ENCODE results near the gene SUCO. TPM values are rescaled to one million over a fixed set of nuclear protein-coding genes. Genes with fewer than 3 reads are reported as not detected.

SUCO gene
- total RNA-seq, 1 donor from 2014 or later = 81.2 TPM

- H3K4me3 Mint-ChIP-seq (ENCODE audit: unreplicated experiment) = no peak overlapping the region
- no peak for DNase-seq (ENCODE audit: low spot score)
Measured at GRCh38 chr1:172496678-172497077, 36.3 kb upstream of the SUCO start.

GRCh38 chr1:172497230-172497629 lies 35.7 kb upstream of the SUCO start:
- no peak for TF ChIP-seq CTCF (IDR thresholded peaks at IDR 0.05; ENCODE audit: unreplicated experiment)
- Mint-ChIP-seq H3K27me3 (ENCODE audit: unreplicated experiment) (peaks cover 1% of the 10 kb centered on the region), H3K9me3 (ENCODE audit: unreplicated experiment) (no peaks in the 10 kb centered on the region), H3K4me1 (ENCODE audit: unreplicated experiment) (peaks cover 9% of the 10 kb centered on the region), H3K36me3 (ENCODE audit: low read depth, unreplicated experiment) (no peaks in the 10 kb centered on the region), H3K4me3 (ENCODE audit: unreplicated experiment) (no peak overlapping the region), H3K27ac (ENCODE audit: unreplicated experiment) (peak overlapping the region; percentile 14)
- peak; percentile 21 for DNase-seq (ENCODE audit: low spot score)

More at GRCh38 chr1:172496678-172497077, 36.3 kb upstream of the SUCO start:
- Mint-ChIP-seq H3K27me3 (ENCODE audit: unreplicated experiment) (peaks cover 1% of the 10 kb centered on the region), H3K27ac (ENCODE audit: unreplicated experiment) (no peak overlapping the region), H3K36me3 (ENCODE audit: low read depth, unreplicated experiment) (no peaks in the 10 kb centered on the region), H3K9me3 (ENCODE audit: unreplicated experiment) (no peaks in the 10 kb centered on the region), H3K4me1 (ENCODE audit: unreplicated experiment) (peaks cover 9% of the 10 kb centered on the region)
- no peak for TF ChIP-seq CTCF (IDR thresholded peaks at IDR 0.05; ENCODE audit: unreplicated experiment)

GRCh38 chr1:172498857-172499256 lies 34.1 kb upstream of the SUCO start:
- TF ChIP-seq CTCF (IDR thresholded peaks at IDR 0.05; ENCODE audit: unreplicated experiment) = no peak
- Mint-ChIP-seq H3K9me3 (ENCODE audit: unreplicated experiment) (no peaks in the 10 kb centered on the region), H3K36me3 (ENCODE audit: low read depth, unreplicated experiment) (no peaks in the 10 kb centered on the region), H3K4me1 (ENCODE audit: unreplicated experiment) (peaks cover 9% of the 10 kb centered on the region), H3K27me3 (ENCODE audit: unreplicated experiment) (peaks cover 1% of the 10 kb centered on the region), H3K27ac (ENCODE audit: unreplicated experiment) (no peak overlapping the region), H3K4me3 (ENCODE audit: unreplicated experiment) (no peak overlapping the region)
- DNase-seq (ENCODE audit: low spot score) = no peak

- Mint-ChIP-seq H3K27ac (ENCODE audit: unreplicated experiment) (no peak overlapping the region), H3K9me3 (ENCODE audit: unreplicated experiment) (no peaks in the 10 kb centered on the region), H3K4me1 (ENCODE audit: unreplicated experiment) (peaks cover 9% of the 10 kb centered on the region), H3K27me3 (ENCODE audit: unreplicated experiment) (peaks cover 1% of the 10 kb centered on the region), H3K36me3 (ENCODE audit: low read depth, unreplicated experiment) (no peaks in the 10 kb centered on the region), H3K4me3 (ENCODE audit: unreplicated experiment) (no peak overlapping the region)
- DNase-seq (ENCODE audit: low spot score) = no peak
- no peak for TF ChIP-seq CTCF (IDR thresholded peaks at IDR 0.05; ENCODE audit: unreplicated experiment)
Measured at GRCh38 chr1:172499636-172500141, 33.3 kb upstream of the SUCO start.

GRCh38 chr1:172500207-172500606 lies 32.7 kb upstream of the SUCO start:
- H3K4me1 Mint-ChIP-seq (ENCODE audit: unreplicated experiment) = peaks cover 9% of the 10 kb centered on the region
- DNase-seq (ENCODE audit: low spot score) = no peak
- peaks cover 1% of the 10 kb centered on the region for H3K27me3 Mint-ChIP-seq (ENCODE audit: unreplicated experiment)
- TF ChIP-seq CTCF (IDR thresholded peaks at IDR 0.05; ENCODE audit: unreplicated experiment) = no peak
- no peak overlapping the region for H3K4me3 Mint-ChIP-seq (ENCODE audit: unreplicated experiment)
- H3K27ac Mint-ChIP-seq (ENCODE audit: unreplicated experiment) = no peak overlapping the region
- H3K36me3 Mint-ChIP-seq (ENCODE audit: low read depth, unreplicated experiment) = no peaks in the 10 kb centered on the region
- no peaks in the 10 kb centered on the region for H3K9me3 Mint-ChIP-seq (ENCODE audit: unreplicated experiment)

Measured in endothelial cell (in vitro differentiated cells).